Measurements from ENCODE around the gene FAM171A2. TPM values are rescaled to one million over a fixed set of nuclear protein-coding genes. Genes with fewer than 3 reads are reported as not detected.

Gene FAM171A2
- total and polyA plus RNA-seq, 7 donors: 0.66 to 1.7 (median 1.4) TPM; not detected in 2

DNA sequence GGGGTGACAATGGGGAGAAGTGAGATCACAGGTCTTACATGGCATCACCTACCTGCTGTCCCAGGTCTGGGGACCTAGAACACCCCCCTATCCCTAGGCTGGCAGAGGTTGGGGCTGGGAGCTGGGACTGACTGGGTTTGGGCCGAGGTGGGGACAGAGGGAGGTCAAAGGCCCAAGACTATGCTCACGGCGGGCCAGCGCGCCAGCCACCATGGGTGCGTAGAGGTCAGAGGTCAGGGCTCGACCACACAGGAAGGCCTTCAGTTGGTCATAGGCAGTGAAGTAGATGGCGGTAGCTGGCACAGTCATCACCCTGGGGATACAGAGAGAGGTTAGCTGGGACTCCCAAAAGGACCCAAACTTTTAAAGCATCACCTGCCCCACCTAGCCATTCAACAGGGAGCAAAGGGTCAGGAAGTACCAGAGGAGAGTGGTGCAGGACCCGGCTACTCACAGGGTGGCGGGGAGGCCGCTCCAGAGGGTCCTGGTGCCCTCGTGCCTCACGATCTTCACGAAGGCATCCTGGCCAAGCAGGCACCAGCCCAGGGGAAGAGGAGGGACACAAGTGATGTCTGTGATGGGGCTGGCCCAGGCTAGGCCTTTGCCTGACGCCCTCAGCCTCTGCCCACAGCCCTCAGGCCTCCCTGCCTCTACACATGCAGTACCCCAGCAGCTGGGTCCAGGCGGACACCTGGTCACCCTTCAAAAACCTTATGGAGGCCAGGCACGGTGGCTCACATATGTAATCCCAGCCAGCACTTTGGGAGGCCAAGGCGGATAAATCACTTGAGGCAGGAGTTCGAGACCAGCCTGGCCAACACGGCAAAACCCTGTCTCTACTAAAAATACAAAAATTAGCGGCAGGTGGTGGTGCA is 42.2 kb downstream of the FAM171A2 start:
- peaks cover 2 to 15% (median 12%) of the 10 kb centered on the region in 3 donors for H3K27me3 ChIP-seq
- no peak for DNase-seq
- intact Hi-C loops (cut with DNase I): no loop called here
- H3K9me3 ChIP-seq: no peaks in the 10 kb centered on the region
- H3K4me3 ChIP-seq: no peak overlapping the region
- no peak for TF ChIP-seq EP300 (IDR thresholded peaks at IDR 0.05)
- no peak for TF ChIP-seq POLR2AphosphoS5 (IDR thresholded peaks at IDR 0.05)
- no peak for TF ChIP-seq POLR2A (IDR thresholded peaks at IDR 0.05)
- TF ChIP-seq, protein P1, sequence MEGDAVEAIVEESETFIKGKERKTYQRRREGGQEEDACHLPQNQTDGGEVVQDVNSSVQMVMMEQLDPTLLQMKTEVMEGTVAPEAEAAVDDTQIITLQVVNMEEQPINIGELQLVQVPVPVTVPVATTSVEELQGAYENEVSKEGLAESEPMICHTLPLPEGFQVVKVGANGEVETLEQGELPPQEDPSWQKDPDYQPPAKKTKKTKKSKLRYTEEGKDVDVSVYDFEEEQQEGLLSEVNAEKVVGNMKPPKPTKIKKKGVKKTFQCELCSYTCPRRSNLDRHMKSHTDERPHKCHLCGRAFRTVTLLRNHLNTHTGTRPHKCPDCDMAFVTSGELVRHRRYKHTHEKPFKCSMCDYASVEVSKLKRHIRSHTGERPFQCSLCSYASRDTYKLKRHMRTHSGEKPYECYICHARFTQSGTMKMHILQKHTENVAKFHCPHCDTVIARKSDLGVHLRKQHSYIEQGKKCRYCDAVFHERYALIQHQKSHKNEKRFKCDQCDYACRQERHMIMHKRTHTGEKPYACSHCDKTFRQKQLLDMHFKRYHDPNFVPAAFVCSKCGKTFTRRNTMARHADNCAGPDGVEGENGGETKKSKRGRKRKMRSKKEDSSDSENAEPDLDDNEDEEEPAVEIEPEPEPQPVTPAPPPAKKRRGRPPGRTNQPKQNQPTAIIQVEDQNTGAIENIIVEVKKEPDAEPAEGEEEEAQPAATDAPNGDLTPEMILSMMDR (IDR thresholded peaks at IDR 0.05): no peak
- H3K36me3 ChIP-seq: peaks cover 22 to 37% (median 31%) of the 10 kb centered on the region in 4 donors
- no peak overlapping the region for H3K27ac ChIP-seq
- 91 to 93% methylated on average over 21 of the region's 21 CpGs for WGBS, 2 donors
- H3K4me1 ChIP-seq: peaks cover 0 to 29% (median 21%) of the 10 kb centered on the region in 4 donors

DNA sequence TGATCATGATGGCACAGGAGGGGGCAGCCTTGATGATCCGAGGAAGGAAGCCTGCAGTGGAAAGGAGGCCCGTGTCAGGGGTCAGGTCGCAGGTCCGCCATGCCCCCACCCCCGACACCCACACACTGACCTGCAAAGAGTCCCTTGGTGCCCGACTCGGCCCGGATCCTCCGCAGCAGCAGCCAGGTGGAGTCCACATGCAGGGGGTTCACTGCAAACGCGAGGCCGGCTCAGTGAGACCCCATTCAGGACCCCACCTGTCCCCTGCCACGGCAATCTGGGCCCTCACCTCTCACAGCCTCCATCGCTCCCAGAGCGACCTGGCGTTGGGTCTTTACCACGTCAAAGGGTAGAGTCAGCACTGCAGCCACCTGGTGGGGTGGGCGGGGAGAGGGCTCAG is 43.6 kb downstream of the FAM171A2 start:
- Histone ChIP-seq H3K4me1 (peaks cover 0 to 25% (median 22%) of the 10 kb centered on the region in 4 donors), H3K27me3 (peaks cover 13 to 29% (median 26%) of the 10 kb centered on the region in 3 donors), H3K4me3 (no peak overlapping the region), H3K9me3 (no peaks in the 10 kb centered on the region), H3K27ac (no peak overlapping the region), H3K36me3 (peaks cover 22 to 37% (median 31%) of the 10 kb centered on the region in 4 donors)
- DNase-seq: no peak
- TF ChIP-seq, protein P1 (IDR thresholded peaks at IDR 0.05): no peak
- no peak for TF ChIP-seq EP300 (IDR thresholded peaks at IDR 0.05)
- no peak for TF ChIP-seq POLR2A (IDR thresholded peaks at IDR 0.05)
- no peak for TF ChIP-seq POLR2AphosphoS5 (IDR thresholded peaks at IDR 0.05)
- WGBS, 2 donors: 88 to 91% methylated on average over 18 of the region's 18 CpGs
- intact Hi-C loops (cut with DNase I): no loop called here

DNA sequence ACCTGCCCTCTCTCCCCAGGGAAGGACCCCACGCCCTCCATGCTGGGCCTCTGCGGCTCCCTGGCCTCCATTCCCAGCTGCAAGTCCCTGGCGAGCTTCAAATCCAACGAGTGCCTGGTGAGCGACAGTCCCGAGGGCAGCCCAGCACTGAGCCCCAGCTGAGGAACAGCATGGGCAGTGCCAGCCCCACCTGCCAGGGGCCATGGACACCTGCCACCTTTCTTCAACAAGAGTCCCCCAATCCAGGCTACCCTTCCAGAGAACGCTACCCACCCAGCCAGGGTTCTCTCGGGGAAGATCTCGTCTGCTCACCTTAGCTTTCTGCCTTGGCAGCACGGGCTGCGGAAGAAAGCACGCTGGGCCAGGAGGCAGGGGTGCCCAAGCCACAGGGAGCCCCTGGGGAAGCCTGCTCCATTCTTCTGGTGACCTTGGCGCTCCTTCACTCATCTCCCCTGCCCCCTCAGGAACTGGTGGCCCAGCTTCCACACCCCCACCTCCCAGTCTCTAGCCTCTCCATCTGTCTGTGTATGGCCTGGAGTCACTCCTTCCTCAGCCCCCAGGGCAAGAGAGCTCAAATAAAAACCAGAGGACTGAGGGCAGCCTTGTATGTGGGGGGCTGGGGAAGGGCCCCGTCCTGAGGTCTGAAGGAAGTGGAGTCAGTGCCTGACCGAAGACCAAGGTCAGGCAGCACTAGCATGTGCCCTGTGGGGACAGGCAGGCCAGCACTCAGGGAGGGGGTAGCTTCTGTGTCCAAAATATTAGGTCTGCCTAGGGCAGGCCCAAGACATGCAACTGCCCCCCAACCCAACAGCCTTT is 45.4 kb downstream of the FAM171A2 start:
- Histone ChIP-seq H3K4me3 (no peak overlapping the region), H3K9me3 (no peaks in the 10 kb centered on the region), H3K4me1 (peaks cover 0 to 22% (median 16%) of the 10 kb centered on the region in 4 donors), H3K27me3 (peaks cover 22 to 47% (median 44%) of the 10 kb centered on the region in 3 donors), H3K27ac (no peak overlapping the region), H3K36me3 (peaks cover 22 to 37% (median 31%) of the 10 kb centered on the region in 4 donors)
- DNase-seq: no peak
- intact Hi-C loops (cut with DNase I): no loop called here
- WGBS, 2 donors: 72 to 87% methylated on average over 15 of the region's 15 CpGs
- TF ChIP-seq, protein P1 (IDR thresholded peaks at IDR 0.05): no peak

DNA sequence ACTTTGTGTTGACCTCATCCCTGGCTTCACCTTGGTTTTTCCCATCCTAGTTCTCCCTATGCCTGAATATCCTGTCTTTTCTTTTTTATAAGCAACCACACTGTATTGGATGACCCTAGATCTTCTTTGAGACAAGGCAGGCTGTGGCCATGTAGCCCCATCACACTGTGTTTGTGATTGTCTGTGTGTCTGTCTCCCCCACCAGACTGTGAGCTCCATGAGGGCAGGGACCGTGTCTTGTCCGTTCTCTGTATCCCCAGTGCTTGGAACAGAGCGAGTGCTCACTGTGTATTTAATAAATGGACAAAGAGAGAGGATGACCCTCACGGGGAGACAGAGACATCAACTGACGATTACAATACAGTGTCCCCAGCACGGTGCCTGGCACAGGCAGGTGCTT is 46.1 kb downstream of the FAM171A2 start:
- Histone ChIP-seq H3K4me3 (no peak overlapping the region), H3K9me3 (no peaks in the 10 kb centered on the region), H3K4me1 (peaks cover 0 to 14% (median 11%) of the 10 kb centered on the region in 4 donors), H3K36me3 (peaks cover 22 to 36% (median 30%) of the 10 kb centered on the region in 4 donors), H3K27me3 (peaks cover 22 to 54% (median 45%) of the 10 kb centered on the region in 3 donors), H3K27ac (no peak overlapping the region)
- 80 to 92% methylated on average over 6 of the region's 6 CpGs for WGBS, 2 donors
- DNase-seq: no peak
- TF ChIP-seq POLR2A (IDR thresholded peaks at IDR 0.05): no peak
- TF ChIP-seq POLR2AphosphoS5 (IDR thresholded peaks at IDR 0.05): no peak
- TF ChIP-seq, protein P1 (IDR thresholded peaks at IDR 0.05): no peak
- TF ChIP-seq EP300 (IDR thresholded peaks at IDR 0.05): no peak
- intact Hi-C loops (cut with DNase I): no loop called here
